Measurements from ENCODE around the gene RSAD1.

RSAD1 gene

DNA sequence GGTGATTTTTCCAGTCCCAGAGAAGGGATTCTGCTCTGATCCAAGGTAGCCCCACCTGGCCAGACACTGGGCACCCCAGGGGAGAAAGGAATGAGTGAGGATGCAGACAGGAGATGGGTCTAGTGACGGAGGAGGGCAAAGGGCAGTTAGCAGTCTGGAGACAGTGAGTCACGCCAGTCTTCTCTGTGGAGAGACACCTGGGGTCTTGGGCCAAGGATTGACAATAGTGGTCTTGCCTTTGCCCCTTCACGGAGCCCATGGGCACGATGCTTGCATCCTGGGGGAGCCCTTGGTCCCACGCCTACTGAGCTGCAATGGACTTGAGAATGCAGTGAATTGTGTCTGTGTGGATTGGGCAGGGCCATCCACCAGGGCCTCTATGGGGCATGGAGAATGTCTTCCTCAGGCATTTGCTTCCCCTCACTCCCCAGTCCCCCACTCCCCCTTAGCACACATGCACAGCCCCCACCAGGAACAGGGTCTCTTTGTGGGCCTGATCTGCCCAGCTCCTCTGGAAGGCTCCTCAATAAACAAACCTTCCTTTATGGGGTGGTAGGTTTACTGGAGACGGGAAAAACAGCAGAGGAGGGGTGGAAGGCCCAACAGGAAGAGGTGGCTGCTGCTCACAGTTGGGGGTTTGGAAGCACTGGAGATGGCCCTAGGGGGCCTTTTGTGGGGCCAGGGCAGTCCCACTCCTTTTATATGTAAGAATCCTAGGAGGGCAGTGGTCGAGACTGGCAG, 11.4 kb upstream of the RSAD1 start:
- no peak overlapping the region for H3K4me3 ChIP-seq (IDR thresholded peaks at IDR 0.05; ENCODE audit: insufficient read depth, low read depth, low read length)
- H3K36me3 ChIP-seq (ENCODE audit: insufficient read depth), result no peaks in the 10 kb centered on the region
- no peak overlapping the region for H3K9ac ChIP-seq
- H3K27me3 ChIP-seq (ENCODE audit: insufficient read depth, low read depth), result no peaks in the 10 kb centered on the region
- H3K27ac ChIP-seq, result no peak overlapping the region
- TF ChIP-seq CTCF (conservative IDR thresholded peaks at IDR 0.05; ENCODE audit: low read depth, low read length), result no peak
- H3K79me2 ChIP-seq (ENCODE audit: insufficient read depth, low read depth), result no peaks in the 10 kb centered on the region
- no peak overlapping the region for H2AFZ ChIP-seq (ENCODE audit: low read depth)
- no peak overlapping the region for H3K4me2 ChIP-seq
- no peaks in the 10 kb centered on the region for H3K4me1 ChIP-seq (ENCODE audit: low read depth, poor library complexity, severe bottlenecking)
- no peaks in the 10 kb centered on the region for H4K20me1 ChIP-seq (ENCODE audit: insufficient read depth)

- Histone ChIP-seq H2AFZ (ENCODE audit: low read depth) (no peak overlapping the region), H4K20me1 (ENCODE audit: insufficient read depth) (no peaks in the 10 kb centered on the region), H3K27me3 (ENCODE audit: insufficient read depth, low read depth) (no peaks in the 10 kb centered on the region), H3K36me3 (ENCODE audit: insufficient read depth) (no peaks in the 10 kb centered on the region), H3K4me3 (IDR thresholded peaks at IDR 0.05; ENCODE audit: insufficient read depth, low read depth, low read length) (no peak overlapping the region), H3K9ac (no peak overlapping the region), H3K4me1 (ENCODE audit: low read depth, poor library complexity, severe bottlenecking) (no peaks in the 10 kb centered on the region), H3K79me2 (ENCODE audit: insufficient read depth, low read depth) (no peaks in the 10 kb centered on the region), H3K4me2 (no peak overlapping the region), H3K27ac (no peak overlapping the region)
- no peak for TF ChIP-seq CTCF (conservative IDR thresholded peaks at IDR 0.05; ENCODE audit: low read depth, low read length)
Measured at GRCh38 chr17:50467855-50468303, 10.8 kb upstream of the RSAD1 start.

DNA sequence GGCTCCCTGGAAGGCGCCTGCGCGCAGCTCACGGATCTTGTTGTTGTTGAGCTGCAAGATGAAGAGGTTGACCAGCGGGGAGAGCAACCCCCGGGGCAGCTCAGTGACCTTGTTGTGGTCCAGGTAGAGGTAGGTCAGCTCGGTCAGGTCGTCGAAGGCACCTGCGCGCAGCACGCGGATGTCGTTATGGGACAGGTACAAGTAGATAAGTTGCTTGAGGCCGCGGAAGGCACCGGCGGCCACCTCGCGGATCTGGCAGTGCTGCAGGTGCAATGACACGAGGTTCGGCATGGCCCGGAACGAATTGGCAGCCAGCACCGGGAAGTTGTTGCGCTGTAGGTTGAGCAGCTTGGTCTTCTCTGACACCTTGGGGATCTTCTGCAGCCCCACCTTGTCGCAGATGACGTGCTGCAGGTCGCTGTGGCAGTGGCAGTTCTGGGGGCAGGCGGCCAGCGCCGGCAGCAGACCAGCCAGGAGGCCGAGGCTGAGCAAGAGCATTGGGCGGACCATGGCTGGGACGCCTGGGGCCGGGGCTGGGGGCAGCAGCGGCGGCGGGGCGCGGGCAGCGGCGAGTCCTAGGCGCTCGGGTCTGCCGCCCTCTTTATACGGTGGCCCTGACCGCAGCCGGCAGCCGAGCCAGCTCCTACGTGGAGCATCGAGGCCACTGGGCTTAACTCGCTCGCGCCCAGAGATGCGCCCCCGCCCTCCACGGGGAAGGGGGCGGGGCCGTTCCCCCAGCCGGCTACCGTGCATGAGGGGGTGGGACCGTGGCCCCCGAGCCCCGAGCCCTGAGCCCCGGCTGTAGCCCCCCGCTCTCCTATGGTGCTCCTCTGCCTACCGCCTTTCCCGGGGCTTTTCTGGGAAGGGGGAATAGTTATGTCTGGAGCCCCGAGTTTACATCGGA, 10.1 kb upstream of the RSAD1 start, which contains the start of gene CHAD:
Gene CHAD, minus strand, starts transcription at position 577 of the 904 bp plus-strand sequence. Its CDS starts 67 bp downstream, at position 510.
- Histone ChIP-seq H4K20me1 (ENCODE audit: insufficient read depth) (no peaks in the 10 kb centered on the region), H3K27me3 (ENCODE audit: insufficient read depth, low read depth) (no peaks in the 10 kb centered on the region), H3K9ac (no peak within 1 kb of the TSS), H3K4me3 (IDR thresholded peaks at IDR 0.05; ENCODE audit: insufficient read depth, low read depth, low read length) (no peak within 1 kb of the TSS), H2AFZ (ENCODE audit: low read depth) (no peak within 1 kb of the TSS), H3K79me2 (ENCODE audit: insufficient read depth, low read depth) (no peaks in the 10 kb centered on the region), H3K4me2 (no peak within 1 kb of the TSS), H3K4me1 (ENCODE audit: low read depth, poor library complexity, severe bottlenecking) (no peaks in the 10 kb centered on the region), H3K27ac (no peak within 1 kb of the TSS), H3K36me3 (ENCODE audit: insufficient read depth) (no peaks in the 10 kb centered on the region)
- no peak for TF ChIP-seq CTCF (conservative IDR thresholded peaks at IDR 0.05; ENCODE audit: low read depth, low read length)

DNA sequence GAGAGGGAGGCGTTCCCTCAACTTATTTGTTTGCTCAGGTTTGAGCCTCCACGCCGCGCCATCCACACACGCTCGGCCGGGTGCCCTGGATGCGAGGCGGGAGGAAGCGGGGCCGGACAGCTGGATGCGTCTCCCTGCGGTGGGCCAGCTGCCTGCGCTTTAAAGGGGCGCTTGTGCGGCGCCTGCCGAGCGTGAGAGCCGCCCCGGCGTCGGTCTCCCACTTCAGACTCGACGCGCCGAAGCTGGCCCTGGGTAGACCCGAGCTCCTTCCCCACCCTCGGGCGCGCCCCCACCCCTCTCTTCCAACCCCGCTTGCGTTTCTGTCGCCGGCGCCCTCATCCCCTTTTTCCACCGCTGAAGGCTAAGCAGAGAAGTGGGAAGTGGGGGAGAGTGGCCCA, 9.5 kb upstream of the RSAD1 start:
- H3K36me3 ChIP-seq (ENCODE audit: insufficient read depth), result no peaks in the 10 kb centered on the region
- H3K79me2 ChIP-seq (ENCODE audit: insufficient read depth, low read depth), result no peaks in the 10 kb centered on the region
- H3K4me1 ChIP-seq (ENCODE audit: low read depth, poor library complexity, severe bottlenecking), result no peaks in the 10 kb centered on the region
- no peak overlapping the region for H3K4me3 ChIP-seq (IDR thresholded peaks at IDR 0.05; ENCODE audit: insufficient read depth, low read depth, low read length)
- H3K9ac ChIP-seq, result no peak overlapping the region
- no peak overlapping the region for H3K4me2 ChIP-seq
- no peak overlapping the region for H2AFZ ChIP-seq (ENCODE audit: low read depth)
- no peak overlapping the region for H3K27ac ChIP-seq
- H4K20me1 ChIP-seq (ENCODE audit: insufficient read depth), result no peaks in the 10 kb centered on the region
- no peak for TF ChIP-seq CTCF (conservative IDR thresholded peaks at IDR 0.05; ENCODE audit: low read depth, low read length)
- no peaks in the 10 kb centered on the region for H3K27me3 ChIP-seq (ENCODE audit: insufficient read depth, low read depth)

Measured in KMS-11 (cell line).